ENCODE data around the gene MKKS.

The MKKS gene

DNA sequence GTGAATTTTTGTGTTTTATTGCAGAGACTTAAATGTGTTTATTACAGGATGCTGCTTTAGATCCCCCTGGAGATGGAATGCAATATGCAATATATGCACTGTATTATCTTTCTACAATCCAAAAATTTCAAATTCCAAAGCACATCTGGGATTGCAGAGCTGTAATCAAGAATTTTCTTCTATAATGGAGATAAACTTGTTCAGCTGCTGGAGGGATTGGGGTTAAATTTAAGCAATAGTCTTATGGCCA lies 66.4 kb downstream of the MKKS start:
- DNase-seq: no peak

DNA sequence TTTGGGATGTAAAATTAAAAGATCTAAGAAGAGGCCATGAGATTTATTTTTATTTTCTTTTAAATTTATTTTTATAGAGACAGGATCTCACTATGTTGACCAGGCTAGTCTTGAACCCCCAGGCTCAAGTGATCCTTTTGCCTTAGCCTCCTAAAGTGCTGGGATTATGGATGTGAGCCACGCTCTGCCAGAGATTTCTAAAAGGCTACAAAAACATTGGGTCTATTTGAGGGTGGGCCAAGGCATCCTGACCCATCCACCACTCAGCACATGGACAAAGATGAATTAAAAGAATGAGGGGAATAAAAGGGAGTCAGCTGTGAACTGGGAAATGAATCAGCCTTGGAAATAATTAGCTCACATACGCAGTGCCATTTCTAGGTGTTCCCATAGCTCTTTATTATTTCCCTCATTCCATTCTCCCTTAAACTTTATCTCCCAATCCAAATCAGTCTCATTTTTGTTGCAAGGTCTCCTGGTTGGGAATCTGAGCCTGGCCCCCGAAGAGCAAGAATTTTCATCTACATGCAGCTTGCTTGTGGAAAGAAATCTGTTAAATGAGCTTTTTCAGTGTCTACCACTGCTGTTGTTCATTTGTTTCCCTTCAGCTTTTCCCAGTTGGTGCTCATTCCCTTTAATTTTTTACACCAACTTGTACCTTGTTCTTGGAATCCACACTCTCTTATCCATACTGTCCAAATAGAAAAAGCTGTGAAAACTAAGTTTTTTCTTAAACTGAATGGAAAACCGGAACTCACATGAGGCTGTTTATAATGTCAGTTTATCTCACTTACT lies 66.9 kb downstream of the MKKS start:
- no peak for DNase-seq

DNA sequence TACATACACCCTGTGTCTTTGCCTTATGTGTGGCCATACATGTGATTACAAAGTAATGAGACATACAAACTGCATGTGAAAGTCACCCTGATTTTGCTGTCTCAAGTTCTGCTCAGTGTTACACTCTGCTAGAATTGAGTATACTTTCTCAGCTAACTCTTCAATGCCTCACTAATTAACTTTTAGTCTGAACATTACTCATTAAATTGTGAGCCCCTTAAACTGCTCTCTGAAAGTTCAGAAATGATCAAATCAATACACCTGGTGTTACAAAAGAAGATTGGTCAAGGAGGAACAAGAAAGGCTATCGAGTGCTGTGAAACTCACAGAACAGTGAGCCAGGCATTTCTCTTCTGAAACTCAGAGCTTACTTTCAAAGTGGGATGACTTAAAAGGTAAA lies 71.3 kb downstream of the MKKS start:
- no peak for DNase-seq

DNA sequence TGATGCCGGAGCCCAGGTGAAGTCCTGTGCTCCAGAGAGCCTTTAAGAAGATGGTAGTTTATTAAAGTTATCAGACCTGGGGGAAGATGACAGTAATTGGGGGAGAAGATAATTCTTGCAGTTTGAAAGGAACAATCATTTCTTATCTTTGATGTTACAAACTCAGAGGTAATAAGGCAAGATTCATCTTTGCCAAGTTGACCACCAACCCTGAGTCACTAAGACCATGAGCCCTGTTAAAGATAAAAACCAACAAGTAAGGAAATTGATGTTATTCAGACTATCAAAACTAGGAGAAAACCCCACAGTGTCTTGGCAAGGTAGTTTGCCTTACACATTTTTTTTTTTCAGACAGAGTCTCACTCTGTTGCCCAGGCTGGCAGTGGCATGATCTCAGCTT lies 73.1 kb downstream of the MKKS start:
- DNase-seq: no peak

DNA sequence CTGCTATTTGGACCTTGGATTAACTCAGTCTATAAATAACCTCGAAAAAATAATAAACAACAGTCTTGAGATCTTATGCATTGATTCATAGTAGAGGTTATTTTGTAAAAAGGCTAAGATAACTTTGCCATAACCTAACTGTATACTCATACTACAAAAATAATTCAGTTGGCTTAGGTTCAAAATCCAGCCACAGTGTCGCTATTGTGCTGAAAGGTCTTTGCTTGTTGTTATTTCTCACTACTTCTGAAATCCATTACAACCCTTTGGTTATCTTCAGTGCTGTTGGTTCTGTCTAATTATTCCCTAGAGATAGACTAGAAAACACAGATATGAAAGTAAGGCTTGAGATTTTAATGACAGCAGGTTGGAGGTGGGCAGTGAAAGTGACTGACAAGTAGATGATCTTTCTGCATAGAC lies 74.4 kb downstream of the MKKS start:
- no peak for DNase-seq

DNA sequence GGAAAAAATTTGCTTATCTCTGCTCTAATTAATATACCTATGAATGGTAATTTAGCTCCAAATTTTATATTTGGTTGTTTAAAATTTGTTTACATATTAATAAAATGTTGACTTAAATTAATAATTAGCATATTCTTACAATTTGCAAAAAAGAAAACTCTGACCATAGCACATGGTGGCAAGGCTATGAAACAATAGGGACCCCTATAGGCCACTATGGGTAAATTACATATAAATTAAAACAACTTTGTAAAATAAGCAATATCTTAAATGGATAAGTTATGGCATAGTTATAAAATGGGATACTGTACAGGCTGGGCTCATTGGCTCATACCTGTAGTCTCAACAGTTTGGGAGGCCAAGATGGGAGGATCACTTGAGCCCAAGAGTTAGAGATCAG lies 76.0 kb downstream of the MKKS start:
- DNase-seq: no peak

DNA sequence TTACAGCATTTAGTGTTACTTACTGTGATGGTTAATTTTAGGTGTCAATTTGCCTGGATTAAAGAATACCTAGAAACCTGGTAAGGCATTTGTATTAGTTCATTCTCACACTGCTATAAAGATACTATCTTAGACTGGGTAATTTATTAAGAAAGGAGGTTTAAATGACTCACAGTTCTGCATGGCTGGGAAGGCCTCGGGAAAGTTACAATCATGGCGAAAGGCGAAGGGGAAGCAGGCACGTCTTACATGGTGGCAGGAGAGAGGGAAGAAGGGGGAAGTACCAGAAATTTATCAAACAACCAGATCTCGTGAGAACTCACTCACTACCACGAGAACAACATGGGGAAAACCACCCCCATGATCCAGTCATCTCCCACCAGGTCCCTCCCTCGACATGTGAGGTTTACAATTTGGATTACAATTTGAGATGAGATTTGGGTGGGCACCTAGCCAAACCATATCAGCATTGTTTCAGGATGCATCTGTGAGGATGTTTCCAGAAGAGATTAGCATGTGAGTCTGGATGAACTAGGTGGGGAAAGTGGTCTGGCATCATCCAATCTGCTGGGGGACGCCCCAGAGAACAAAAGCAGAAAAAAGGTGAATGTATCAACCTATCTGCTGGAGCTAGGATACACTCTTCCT lies 76.8 kb downstream of the MKKS start:
- DNase-seq: no peak

DNA sequence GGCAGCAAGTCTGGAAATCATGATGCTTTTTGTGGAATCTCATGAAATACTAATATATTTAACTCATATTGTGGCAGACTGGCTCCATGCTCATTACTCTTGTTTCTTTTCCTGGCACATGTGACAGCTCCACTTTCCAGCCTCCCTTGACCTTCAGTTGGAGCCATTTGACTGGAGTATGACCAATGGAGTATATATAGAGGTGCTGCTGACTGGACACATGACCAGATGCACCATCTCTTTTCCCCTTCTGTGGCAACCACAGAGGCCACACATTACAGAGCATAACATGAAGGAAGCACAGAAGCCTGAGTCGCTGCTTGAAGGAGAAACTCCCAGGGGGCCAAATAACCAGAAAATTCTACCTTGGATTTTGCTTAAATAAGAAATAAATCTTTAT lies 77.4 kb downstream of the MKKS start:
- DNase-seq: no peak

DNA sequence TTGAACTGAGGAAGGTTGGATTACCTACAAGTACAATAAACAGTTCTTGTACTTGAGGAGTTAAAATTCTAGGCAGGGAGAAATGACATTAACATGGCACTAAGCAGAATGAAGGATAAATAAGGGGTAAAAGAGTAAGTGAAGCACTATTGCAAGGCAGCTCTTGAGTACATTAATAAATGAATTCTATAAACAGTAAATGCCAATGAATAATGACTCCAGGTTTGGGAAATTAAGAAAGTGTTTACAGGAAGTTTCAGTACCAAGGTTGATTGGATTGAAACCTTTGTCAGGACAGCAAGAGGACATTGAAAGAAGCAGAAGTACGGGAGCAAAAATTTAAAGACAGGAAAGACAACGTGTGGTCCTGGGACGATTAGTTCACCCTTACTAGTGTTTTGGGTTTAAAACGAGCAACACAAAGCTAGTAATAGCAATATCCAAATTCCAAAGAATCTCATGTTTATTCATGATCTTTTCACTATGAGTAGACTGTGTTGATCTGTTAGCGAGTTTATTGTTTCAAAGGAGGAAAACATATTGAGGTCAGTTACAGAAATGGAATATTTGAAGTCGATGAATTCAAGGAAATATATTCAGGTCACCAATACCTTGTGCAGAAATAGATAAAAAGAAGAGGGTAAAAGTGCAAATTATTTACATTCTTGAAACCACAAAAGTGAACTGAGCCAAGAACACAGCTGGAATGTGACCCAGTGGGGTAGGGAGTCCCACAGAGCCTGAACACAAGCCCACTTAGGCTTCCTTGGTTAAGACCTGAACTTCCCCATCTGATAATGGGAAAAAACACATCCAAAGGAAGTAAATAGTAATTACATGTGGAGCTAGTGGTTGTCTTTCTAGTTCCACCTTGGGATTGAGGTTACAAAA lies 80.8 kb downstream of the MKKS start:
- no peak for DNase-seq

Data from T-helper 9 cell (primary cell).